ENCODE data around the gene XXYLT1. TPM values are rescaled to one million over a fixed set of nuclear protein-coding genes. Genes with fewer than 3 reads are reported as not detected.

Gene XXYLT1
- polyA plus RNA-seq, 1 donor (not counting 4 experiments of a cell fraction or from before 2014, with no cell fraction given) = 11.1 TPM

DNA sequence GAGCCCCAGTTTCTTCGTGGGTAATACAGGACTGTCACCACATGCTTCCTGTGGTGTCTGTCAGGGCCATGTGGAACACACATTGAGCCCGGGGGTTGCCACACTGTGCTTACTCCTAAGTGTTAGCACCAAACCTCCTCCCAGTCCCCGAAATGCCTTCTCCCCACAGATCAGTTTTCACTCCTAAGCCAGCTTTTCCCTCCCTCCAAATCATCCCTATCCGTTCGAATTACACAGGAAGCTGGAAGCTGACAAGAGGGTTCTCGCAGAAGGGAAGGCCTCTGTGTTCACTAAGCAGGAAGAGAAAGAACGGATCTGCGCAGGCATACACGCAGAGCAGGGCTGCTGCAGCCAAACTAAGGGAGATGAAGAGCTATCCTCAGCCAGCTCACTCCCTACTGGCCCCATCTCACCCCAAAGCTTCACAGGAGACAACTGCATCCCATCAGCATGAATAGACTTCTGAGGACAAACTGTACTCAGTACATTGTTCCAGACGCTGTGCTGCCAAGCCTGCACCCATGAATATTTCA lies 32.3 kb downstream of the XXYLT1 start:
- no peak overlapping the region for H3K9ac ChIP-seq (ENCODE audit: control insufficient read depth, extremely low read depth, insufficient read depth, low read length)
- H3K9me3 ChIP-seq (ENCODE audit: control insufficient read depth, low read depth, low read length) = no peaks in the 10 kb centered on the region
- DNase-seq (ENCODE audit: low read depth, low spot score) (no peak), FAIRE-seq (no peak)
- dilution Hi-C loops (cut with MboI; ENCODE audit: extremely low pct_ligation_motif_present, low sequenced_read_pairs) = no loop called here
- H3K9me1 ChIP-seq (ENCODE audit: control insufficient read depth, extremely low read depth, insufficient read depth, low read length) = no peaks in the 10 kb centered on the region
- H3K27ac ChIP-seq (ENCODE audit: control insufficient read depth, insufficient read depth, low read length) = no peak overlapping the region
- H3K36me3 ChIP-seq (ENCODE audit: control insufficient read depth in 2 of 2, extremely low read depth in 1 of 2, insufficient read depth in 2 of 2, low read length in 2 of 2) = no peaks in the 10 kb centered on the region
- H2AFZ ChIP-seq (ENCODE audit: control insufficient read depth, low read length) = no peak overlapping the region
- H3K27me3 ChIP-seq (ENCODE audit: control insufficient read depth, extremely low read depth, insufficient read depth, low read length) = no peaks in the 10 kb centered on the region
- no peak overlapping the region for H3K4me3 ChIP-seq (ENCODE audit: control insufficient read depth in 2 of 3, extremely low read depth in 1 of 3, insufficient read depth in 2 of 3, low read depth in 1 of 3, low read length in 3 of 3)
- TF ChIP-seq, protein P1, sequence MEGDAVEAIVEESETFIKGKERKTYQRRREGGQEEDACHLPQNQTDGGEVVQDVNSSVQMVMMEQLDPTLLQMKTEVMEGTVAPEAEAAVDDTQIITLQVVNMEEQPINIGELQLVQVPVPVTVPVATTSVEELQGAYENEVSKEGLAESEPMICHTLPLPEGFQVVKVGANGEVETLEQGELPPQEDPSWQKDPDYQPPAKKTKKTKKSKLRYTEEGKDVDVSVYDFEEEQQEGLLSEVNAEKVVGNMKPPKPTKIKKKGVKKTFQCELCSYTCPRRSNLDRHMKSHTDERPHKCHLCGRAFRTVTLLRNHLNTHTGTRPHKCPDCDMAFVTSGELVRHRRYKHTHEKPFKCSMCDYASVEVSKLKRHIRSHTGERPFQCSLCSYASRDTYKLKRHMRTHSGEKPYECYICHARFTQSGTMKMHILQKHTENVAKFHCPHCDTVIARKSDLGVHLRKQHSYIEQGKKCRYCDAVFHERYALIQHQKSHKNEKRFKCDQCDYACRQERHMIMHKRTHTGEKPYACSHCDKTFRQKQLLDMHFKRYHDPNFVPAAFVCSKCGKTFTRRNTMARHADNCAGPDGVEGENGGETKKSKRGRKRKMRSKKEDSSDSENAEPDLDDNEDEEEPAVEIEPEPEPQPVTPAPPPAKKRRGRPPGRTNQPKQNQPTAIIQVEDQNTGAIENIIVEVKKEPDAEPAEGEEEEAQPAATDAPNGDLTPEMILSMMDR (optimal IDR thresholded peaks at IDR 0.05 in 1 of 3, IDR thresholded peaks at IDR 0.05 in 1 of 3, conservative IDR thresholded peaks at IDR 0.05 in 1 of 3; ENCODE audit: extremely low read depth in 1 of 3, insufficient read depth in 2 of 3, low read length in 3 of 3) = no peak
- no peak for TF ChIP-seq EZH2 (IDR thresholded peaks at IDR 0.05; ENCODE audit: low read length)
- H3K4me1 ChIP-seq (ENCODE audit: control insufficient read depth, extremely low read depth, insufficient read depth, low read length) = peaks cover 5% of the 10 kb centered on the region
- H3K79me2 ChIP-seq (ENCODE audit: control insufficient read depth, insufficient read depth, low read length) = no peaks in the 10 kb centered on the region
- no peak overlapping the region for H3K4me2 ChIP-seq (ENCODE audit: control insufficient read depth, extremely low read depth, insufficient read depth, low read depth, low read length)
- no peaks in the 10 kb centered on the region for H4K20me1 ChIP-seq (ENCODE audit: control insufficient read depth, extremely low read depth, insufficient read depth, low read length)

DNA sequence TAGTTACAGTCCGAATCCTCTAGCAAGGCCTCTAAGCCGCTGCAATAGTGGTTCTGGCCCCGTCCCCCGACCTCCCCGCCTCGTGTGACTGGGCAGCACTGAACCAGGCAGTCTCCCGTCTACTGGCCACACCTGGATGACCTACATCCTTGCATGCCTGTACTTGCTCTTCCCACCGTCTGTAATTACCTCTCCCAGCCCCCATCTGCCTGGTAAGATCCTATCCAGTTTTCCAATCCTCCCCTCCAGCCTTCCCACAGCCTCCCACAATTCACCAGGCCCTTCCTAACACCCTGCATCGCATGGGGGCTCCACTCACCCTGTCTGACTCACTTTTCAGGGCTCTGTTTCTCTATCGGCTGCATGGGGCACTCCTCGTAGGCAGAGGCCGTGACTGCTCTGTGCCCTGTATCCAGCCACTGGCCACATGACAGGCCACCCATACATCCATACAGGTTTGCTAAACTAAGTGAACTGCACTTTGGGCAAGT lies 32.8 kb downstream of the XXYLT1 start:
- H2AFZ ChIP-seq (ENCODE audit: control insufficient read depth, low read length) = no peak overlapping the region
- DNase-seq (ENCODE audit: low read depth, low spot score) (no peak), FAIRE-seq (no peak)
- H3K9me1 ChIP-seq (ENCODE audit: control insufficient read depth, extremely low read depth, insufficient read depth, low read length) = no peaks in the 10 kb centered on the region
- H3K4me3 ChIP-seq (ENCODE audit: control insufficient read depth in 2 of 3, extremely low read depth in 1 of 3, insufficient read depth in 2 of 3, low read depth in 1 of 3, low read length in 3 of 3) = no peak overlapping the region
- no peak overlapping the region for H3K4me2 ChIP-seq (ENCODE audit: control insufficient read depth, extremely low read depth, insufficient read depth, low read depth, low read length)
- dilution Hi-C loops (cut with MboI; ENCODE audit: extremely low pct_ligation_motif_present, low sequenced_read_pairs) = no loop called here
- H4K20me1 ChIP-seq (ENCODE audit: control insufficient read depth, extremely low read depth, insufficient read depth, low read length) = no peaks in the 10 kb centered on the region
- no peaks in the 10 kb centered on the region for H3K27me3 ChIP-seq (ENCODE audit: control insufficient read depth, extremely low read depth, insufficient read depth, low read length)
- no peak overlapping the region for H3K9ac ChIP-seq (ENCODE audit: control insufficient read depth, extremely low read depth, insufficient read depth, low read length)
- no peaks in the 10 kb centered on the region for H3K9me3 ChIP-seq (ENCODE audit: control insufficient read depth, low read depth, low read length)
- no peak overlapping the region for H3K27ac ChIP-seq (ENCODE audit: control insufficient read depth, insufficient read depth, low read length)
- no peak for TF ChIP-seq EZH2 (IDR thresholded peaks at IDR 0.05; ENCODE audit: low read length)
- TF ChIP-seq, protein P1 (optimal IDR thresholded peaks at IDR 0.05 in 1 of 3, IDR thresholded peaks at IDR 0.05 in 1 of 3, conservative IDR thresholded peaks at IDR 0.05 in 1 of 3; ENCODE audit: extremely low read depth in 1 of 3, insufficient read depth in 2 of 3, low read length in 3 of 3) = no peak
- no peaks in the 10 kb centered on the region for H3K79me2 ChIP-seq (ENCODE audit: control insufficient read depth, insufficient read depth, low read length)
- H3K4me1 ChIP-seq (ENCODE audit: control insufficient read depth, extremely low read depth, insufficient read depth, low read length) = peaks cover 5% of the 10 kb centered on the region
- H3K36me3 ChIP-seq (ENCODE audit: control insufficient read depth in 2 of 2, extremely low read depth in 1 of 2, insufficient read depth in 2 of 2, low read length in 2 of 2) = no peaks in the 10 kb centered on the region
